Central memory CD4-positive, alpha-beta T cell (primary cell): ENCODE measurements around the gene TIMP1.

Experiments used
- DNase-seq: peaks from one replicate; pipeline ENCODE4 v3.0.0; 2022
- total RNA-seq, 3 experiments: gene quantifications; one replicate each; lab custom pipeline; 2026; lab: John Stamatoyannopoulos, UW

The TIMP1 gene
- total RNA-seq, result 4.3 to 48.3 (median 15.0) reads per million in 3 experiments

DNA sequence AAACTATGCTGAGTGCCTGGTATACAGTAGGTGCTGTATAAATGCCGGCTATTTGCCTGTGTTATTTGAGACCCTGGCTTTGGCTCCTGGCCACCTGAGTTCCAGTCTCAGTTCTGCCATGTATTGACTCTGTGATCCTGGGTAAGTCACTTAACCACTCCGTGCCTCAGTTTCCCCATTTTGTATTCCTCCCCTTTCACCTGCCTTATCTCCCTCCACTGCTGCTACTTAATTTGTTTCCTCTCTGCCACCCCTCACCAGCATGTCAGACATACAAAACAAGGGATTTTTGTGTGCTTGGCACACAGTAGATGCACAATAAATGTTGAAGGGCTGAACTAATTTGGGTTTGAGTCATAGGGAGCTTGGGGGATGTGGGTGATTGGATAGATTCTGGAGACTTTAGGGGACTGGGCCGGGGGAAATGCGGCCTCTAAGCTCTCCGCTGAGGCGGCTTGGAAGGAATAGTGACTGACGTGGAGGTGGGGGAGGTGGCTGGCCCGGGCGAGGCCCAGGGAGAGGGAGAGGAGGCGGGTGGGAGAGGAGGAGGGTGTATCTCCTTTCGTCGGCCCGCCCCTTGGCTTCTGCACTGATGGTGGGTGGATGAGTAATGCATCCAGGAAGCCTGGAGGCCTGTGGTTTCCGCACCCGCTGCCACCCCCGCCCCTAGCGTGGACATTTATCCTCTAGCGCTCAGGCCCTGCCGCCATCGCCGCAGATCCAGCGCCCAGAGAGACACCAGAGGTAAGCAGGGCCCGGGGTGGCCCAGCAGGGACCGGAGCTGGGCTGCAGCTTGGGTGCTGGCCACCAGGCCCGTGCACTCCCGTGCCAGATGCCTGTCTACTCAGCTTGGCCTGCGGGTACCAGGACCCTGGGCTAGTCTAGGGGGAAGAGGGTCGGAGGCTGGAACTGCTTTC lies at the start of gene TIMP1:
Gene TIMP1, plus strand, starts transcription at position 706 of the 917 bp plus-strand sequence. CDS start 980 bp downstream, outside the sequence.
- DNase-seq, result peak; percentile 71

DNA sequence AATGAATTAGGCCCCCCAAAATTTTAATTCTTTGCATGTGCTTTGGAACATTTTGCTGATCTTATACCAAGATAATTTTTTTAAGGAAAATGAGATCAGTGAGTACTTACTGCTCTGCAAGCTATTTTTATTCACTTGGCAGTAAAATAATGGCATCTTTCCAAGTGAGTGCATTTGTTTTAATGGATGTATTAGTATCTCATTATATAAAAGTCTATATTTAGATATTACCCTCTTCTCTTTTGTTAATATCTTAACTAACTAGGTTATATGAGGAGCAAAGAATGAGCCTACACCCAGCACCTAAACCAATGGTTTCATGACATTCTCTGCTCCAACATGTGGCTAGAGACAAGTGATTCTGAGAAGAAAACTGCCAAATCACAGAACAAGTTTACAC lies 42.4 kb upstream of the TIMP1 start:
- no peak for DNase-seq

DNA sequence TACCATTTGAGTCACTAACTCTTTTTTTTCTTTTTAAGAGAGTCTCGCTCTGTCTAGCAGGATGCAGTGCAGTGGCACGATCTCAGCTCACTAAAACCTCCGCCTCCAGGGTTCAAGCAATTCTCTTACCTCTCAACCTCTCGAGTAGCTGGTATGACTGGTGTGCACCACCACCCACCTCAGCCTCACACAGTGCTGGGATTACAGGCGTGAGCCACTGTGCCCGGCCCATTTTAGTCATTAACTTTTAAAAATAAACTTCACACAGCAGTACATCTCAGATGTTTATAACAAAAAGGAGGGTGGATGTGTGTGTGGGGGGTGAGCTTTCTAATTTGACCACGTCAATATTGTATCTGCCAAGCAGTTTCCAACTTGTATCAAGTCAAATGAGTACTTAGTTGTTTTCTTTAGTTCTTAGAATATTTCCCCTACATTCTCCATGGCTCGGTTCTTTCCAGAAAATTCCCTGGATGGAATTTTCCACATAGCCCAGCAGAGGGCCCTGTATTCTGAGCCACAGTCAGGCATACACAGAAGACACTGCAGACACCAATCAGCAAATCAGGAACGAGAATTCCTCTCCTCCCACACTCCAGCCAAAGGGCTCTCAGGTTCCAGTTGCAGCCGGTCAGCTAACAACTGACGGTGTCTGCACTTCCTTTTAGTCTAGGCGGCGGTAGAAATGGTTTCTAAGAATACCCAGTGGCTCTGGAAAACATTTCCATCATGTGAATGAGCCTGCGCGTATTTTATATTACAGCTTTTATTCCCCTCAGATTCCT lies 41.3 kb upstream of the TIMP1 start:
- no peak for DNase-seq

DNA sequence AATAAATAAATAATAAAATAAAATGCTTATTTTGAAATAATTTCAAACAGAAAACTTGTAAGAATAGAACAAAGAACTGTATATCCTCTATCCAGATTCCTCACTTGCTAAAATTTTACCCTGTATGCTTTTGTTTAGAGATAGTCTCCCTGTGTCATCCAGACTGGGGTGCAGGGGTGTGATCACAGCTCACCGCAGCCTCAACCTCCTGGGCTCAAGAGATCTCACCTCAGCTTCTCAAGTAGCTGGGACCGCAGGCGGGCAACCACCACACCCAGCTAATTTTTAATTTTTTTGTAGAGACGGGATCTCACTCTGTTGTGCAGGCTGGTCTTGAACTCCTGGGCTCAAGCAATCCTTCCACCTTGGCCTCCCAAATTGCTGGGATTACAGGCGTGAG lies 38.7 kb upstream of the TIMP1 start:
- no peak for DNase-seq

DNA sequence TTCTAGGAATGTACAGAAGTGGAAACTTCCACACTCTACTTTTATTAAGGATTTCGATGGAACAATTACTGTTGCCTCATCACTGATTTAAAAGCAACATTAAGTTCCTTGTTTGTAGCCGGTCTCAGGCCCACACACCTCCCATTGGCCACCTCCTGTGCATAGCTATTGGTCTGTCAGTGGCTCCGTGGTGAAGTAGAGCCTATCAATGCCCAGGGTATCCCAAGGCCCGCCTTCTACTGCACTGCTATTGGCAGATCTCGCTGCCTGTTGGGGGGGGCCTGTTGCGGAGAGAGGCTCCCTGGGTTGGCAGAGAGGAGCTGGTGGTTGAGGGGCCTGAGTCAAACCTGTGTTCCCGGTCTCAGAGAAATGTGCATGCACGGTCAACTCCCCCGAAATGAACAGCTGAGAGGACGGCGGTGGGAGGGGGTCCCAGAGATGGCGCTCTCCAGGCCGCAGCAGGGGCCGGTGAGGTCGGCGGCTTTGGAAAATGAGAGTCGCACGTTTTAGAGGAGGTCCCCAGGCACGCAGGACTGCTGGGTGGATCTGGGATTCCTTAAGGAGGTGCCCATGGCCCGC lies 26.1 kb upstream of the TIMP1 start:
- DNase-seq, result peak; percentile 83

DNA sequence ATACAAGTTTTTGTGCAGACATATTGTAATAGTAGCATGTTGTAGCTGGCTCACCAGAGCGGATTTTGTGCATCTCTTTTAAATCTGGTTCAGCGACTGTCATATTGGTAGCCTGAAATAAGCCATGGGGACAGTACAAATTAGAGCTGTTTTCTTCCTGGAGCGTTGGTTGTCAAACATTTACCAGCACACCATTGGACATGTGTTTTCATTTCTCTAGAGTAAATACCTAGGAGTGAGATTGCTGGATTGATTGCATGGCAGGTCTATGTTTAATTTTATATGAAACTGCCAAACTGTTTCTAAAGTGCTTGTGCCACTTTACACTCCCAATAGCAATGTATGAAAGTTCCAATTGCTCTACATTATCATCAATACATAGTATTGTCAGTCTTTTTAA lies 23.8 kb upstream of the TIMP1 start:
- DNase-seq, result no peak

DNA sequence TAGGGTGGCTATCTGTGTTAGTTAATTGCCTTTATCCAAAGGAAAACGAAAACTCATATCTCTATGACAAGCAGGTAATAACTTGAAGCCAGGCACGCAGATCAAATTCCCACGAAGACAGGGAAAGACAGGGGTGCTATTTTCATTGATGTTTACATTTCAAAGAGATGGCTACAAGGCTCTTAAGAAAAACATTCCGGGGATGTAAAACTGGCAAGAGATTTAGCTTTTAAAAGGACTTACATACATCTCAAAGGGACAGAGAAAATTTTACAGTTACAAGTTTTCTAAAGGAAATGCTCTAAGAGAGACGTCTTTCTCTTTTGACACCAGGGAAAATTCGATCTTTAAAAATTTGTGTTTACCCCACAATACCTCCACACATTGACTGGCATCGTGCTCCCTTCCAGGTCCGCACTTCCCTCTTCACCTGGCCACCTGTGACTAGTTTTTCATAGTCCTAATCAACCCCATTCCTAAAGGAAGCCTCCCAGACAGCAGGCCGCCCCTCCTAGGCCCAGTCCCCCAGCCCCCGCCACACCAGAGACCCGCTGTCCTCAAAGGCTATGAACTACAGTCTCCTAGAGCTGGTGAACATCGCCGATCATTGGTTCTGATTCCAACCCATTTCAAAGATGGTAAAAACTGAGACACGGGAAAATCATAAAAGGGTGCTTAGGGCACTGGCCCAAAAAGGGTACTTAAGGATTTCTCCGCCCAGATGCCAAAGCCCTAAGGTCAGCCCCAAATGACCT lies 21.9 kb upstream of the TIMP1 start:
- no peak for DNase-seq

DNA sequence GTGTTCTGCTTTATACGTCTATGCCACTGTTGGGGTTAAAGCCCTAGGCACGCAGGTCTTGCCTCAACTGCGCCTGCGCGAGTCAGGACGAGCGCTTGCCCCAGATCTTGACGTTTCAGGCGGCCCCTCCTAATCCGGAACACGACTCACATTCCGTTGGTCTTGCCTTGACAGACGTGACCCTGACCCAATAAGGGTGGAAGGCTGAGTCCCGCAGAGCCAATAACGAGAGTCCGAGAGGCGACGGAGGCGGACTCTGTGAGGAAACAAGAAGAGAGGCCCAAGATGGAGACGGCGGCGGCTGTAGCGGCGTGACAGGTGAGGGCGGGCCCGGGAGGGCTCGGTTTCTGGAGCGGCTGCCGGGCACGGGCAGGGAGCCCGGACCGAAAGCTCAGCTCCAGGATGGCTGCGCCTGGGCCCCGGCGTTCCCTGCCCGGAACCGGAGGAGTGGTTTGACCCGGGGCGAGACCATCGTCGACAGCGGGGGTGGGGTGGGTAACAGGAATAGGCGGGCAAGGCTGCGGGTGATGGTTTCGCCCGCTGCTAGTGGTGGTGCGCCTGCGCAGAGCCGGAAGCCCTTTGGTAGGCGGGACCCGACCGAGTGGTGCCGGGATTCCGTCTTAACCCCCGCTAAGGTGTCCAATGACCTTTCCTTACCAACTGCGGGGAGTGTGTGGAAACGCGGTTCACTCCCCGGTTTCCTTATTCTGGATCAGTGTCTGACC lies 21.1 kb upstream of the TIMP1 start, which contains the start of gene ARAF:
Gene ARAF, plus strand, starts transcription at position 272 of the 725 bp plus-strand sequence. CDS start 1,763 bp downstream, outside the sequence.
- peak; percentile 97 for DNase-seq

DNA sequence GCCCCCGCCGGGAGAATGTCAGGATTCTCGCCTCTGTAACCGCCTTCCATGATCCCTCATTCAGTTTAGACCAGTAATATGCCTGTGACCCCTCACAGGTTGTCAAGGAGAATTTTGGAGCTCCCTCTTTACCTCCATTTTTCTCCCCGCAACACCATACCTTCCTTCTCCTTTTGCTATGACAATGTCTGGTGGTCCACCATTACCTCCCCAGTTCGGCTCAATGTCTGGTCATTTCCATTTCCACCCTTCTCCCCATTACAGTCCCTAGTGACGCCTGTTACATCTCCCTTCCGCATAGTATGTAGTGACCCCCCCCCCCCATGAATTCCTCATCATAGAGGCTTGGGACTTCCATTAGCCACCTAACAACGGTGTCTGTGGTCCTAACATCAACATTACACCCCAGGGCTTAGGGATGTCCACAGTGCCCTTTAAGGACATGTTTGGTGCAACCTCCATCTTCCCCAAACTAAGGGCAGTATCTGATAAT lies 20.5 kb upstream of the TIMP1 start:
- DNase-seq, result no peak

DNA sequence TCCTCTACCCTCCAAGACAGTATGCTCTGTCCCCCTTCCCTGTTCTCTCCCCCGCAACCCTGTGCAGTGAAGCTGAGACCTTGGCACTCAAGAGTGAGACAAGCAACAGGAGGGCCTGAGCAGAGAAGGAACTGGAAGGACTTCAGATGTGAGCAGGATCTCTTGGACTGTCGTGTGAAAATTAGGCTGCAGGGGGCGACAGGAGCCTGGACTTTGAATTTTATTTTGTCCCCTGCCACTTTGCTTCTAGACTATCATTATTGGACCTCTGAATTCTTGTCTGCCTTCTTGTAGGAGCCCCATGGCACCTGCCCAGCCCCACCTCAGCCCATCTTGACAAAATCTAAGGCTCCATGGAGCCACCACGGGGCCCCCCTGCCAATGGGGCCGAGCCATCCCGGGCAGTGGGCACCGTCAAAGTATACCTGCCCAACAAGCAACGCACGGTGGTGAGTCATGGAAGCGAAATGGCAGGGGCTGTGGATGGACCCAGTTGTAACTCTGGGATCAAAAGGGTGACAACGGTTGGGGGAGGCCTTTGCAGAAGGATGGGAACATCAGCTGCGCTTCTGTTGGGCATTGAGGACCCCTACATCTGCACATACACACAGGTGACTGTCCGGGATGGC lies 19.5 kb upstream of the TIMP1 start:
- no peak for DNase-seq

DNA sequence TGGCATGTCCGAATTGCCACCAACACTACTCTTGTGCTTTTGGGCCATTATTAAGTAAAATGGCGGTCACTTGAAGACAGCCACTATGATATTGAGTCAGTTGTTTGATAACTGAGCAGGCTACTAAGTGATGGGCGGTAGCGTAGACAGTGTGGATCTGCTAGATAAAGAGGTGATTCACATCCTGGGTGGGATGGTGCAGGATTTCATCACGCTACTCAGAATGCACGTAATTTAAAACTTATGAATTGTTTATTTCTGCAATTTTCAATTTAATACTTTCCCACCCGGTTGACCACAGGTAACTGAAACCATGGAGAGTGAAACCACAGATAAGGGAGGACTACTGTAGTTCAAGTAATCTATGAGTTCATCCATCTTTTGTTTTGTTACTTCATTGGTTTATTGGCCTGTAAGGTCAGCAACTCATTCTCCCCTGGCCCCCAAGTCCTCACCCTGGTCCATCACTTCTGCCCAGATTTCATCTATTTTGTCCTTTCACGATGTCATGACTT lies 18.4 kb upstream of the TIMP1 start:
- no peak for DNase-seq

DNA sequence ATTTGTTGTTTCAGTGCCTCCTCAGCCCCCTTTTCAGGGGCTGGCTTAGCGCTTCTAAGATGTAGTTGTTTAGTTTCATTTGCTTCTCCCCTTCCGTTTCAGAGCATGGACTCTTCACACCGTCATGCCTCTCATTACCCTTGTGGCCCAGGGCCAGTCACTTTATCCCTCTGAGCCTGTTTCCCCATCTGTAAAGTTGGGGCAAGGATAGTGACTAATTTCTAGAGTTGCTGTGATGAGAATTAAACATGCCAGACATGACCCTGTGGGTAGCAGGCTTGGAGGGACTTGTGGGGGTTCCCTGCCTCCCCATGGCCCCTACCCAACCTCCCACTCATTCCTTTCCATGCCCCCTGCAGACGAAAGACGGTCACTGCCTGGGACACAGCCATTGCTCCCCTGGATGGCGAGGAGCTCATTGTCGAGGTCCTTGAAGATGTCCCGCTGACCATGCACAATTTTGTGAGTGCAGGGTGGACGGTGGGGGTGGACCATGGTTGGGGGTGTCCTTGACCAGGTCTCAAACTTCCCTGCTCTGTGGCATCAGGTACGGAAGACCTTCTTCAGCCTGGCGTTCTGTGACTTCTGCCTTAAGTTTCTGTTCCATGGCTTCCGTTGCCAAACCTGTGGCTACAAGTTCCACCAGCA lies 17.7 kb upstream of the TIMP1 start:
- no peak for DNase-seq

DNA sequence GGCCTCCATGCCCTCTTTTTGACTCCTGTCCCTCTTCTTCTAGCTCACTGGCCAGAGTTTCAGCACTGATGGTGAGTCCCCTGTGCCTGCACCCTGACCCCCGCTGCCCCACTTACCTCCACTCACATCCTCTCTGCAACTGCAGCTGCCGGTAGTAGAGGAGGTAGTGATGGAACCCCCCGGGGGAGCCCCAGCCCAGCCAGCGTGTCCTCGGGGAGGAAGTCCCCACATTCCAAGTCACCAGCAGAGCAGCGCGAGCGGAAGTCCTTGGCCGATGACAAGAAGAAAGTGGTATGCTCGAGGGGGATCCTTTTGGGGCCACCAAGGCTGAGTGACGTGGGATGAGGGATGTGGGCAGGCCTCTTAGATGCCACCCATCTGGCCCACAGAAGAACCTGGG lies 15.4 kb upstream of the TIMP1 start:
- DNase-seq, result no peak

DNA sequence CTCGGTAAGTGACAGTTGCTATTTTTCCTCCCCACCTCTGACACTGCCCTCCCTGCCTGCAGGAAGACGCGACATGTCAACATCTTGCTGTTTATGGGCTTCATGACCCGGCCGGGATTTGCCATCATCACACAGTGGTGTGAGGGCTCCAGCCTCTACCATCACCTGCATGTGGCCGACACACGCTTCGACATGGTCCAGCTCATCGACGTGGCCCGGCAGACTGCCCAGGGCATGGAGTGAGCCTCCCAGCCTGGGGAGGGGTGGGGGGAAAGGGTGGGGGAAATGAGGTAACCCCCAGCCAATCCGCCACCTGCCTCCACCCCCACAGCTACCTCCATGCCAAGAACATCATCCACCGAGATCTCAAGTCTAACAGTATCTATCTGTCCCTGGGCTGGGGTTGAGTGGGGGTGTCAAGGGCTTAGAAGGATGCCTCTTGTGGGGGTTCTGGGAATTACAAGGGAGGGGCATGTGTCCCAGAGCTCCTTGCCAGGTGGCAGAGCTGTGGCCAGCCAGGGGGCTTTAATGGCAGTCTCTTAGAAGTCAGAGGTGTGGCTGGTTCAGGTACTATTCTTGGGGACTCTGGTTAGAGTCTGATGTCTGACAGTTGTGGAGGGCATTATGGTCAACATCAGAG lies 13.5 kb upstream of the TIMP1 start:
- DNase-seq, result peak; percentile 35

DNA sequence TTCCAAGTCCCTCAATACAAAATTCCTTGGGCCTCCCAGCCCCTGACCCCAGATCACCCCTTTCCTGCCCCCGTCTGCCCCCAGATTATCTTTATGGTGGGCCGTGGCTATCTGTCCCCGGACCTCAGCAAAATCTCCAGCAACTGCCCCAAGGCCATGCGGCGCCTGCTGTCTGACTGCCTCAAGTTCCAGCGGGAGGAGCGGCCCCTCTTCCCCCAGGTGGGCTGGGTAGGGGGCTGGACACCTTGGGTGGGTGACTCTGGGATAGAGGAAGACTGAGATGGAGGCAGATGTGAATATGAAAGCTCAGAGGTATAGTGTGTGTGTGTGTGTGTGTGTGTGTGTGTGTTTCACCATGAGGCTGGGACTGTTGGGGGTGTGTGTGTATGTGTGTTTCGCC lies 11.4 kb upstream of the TIMP1 start:
- DNase-seq, result no peak

DNA sequence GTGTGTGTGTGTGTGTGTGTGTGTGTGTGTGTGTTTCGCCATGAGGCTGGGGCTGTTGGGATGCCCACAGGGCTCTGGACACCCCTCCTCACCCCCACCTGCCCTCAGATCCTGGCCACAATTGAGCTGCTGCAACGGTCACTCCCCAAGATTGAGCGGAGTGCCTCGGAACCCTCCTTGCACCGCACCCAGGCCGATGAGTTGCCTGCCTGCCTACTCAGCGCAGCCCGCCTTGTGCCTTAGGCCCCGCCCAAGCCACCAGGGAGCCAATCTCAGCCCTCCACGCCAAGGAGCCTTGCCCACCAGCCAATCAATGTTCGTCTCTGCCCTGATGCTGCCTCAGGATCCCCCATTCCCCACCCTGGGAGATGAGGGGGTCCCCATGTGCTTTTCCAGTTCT lies 11.0 kb upstream of the TIMP1 start:
- DNase-seq, result no peak

DNA sequence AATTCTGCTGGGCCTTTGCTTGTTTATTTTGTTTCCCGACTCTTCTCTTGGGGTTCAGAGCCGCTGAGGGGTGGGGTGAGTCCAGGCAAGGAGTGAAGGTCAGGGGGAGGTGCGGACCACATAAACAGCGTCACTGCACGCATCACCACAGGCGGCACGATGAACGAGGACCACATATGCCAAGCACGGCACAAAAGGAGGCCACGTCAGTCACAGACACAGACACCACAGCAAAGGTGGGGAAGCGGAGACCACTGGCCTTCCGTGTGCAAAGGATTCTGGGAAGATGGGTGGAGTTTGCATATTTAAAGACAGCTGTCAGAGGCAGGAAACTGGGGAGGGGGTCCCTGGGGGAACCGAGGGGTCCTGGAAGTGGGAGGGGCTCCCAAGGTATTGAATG lies 10.3 kb upstream of the TIMP1 start:
- DNase-seq, result no peak

DNA sequence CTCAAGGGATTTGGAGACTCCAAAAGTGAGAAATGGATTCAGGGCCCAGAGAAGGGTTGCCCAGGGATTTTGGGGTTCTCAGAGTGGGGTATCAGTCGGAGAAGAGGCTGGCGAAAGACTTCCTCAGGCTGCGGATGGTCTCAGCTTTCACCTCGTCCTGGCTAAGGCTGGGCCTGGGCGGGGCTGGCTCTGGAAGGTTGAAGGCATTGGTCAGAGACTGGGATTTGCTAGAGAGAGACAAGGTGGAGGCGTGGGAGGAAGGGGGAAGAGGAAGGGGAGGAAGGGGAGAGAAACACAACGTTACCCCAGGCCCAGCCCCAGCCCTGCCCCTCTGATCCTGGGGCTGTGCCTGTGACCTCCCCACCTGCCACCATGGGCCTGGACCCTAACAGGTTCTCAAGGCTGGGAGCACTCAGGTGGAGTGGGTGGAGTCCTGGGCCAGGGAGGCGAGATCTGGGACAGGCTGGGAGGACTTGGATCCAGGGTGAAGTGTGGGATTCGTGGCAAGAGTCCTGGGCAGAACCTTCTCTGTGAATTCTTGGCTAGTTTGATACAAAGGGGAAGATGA lies 9.4 kb upstream of the TIMP1 start:
- DNase-seq, result no peak

DNA sequence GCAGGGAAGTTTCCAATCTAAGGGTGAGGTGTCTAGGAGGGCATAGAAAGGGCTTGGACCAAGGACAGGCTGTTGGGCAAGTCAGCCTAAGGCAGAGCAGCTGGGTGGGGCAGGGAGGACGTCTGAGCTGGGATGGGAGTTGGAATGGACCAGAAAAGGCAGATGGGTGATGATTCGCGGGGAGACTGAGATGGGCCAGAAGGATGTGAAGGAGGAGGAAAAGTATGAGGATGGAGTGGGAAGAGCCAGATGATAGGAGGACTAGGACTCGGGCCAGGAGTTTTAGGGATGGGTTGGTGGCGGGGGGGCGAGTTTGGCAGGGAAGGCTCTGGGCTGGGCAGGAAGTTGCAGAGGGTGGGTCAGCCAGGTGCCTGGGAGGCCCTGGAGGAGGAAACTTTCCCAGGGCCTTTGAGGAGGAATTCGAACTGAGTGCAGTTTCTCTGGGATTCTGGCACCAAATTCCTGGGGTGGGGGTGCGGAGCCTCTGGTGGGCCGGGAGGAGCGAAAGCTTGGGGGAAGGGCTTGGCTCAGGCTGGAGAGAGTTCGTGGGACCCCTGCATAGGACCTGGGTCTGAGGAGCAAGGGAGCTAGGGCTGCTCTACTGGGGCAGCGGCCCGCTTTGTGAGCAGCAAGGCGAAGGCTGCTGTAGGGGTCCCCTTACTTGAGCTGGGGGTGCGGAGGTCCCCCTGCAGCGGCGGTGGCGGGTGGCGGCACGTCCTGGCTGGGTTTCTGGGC lies 8.7 kb upstream of the TIMP1 start:
- no peak for DNase-seq
